ENCODE measurements around the gene ADCY4.

DNA sequence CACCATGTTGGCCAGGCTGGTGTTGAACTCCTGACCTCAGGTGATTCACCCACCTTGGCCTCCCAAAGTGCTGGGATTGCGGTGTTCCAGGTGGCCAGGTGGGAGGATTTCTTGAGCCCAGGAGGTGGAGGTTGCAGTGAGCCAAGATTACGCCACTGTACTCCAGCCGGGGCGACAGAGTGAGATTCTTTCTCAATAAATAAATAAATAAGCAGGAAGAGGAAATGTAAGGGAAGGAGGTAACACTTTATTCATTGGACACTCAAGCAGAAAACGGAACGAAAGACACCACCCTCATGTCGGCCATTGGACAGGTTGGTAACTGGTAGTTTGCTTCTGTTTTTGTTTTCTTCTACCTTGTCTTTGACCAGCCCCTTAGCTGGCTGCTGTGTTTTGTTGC, 20.1 kb upstream of the ADCY4 start:
- TF ChIP-seq CTCF (conservative IDR thresholded peaks at IDR 0.05) (no peak), ZFX (IDR thresholded peaks at IDR 0.05) (no peak)
